ENCODE data around the gene FOXE3. TPM values are rescaled to one million over a fixed set of nuclear protein-coding genes. Genes with fewer than 3 reads are reported as not detected.

Gene FOXE3
- total and polyA plus RNA-seq, 9 of the 15 experiments (the other 6 are each of a cell fraction or from before 2014, with no cell fraction given) = not detected

- Histone ChIP-seq H2AFZ (ENCODE audit: low read depth, low read length) (no peak overlapping the region), H3K79me2 (ENCODE audit: control insufficient read depth, insufficient read depth, low read length) (no peaks in the 10 kb centered on the region), H3K27ac (ENCODE audit: extremely low read depth, low read depth, low read length) (no peak overlapping the region), H3K9me1 (ENCODE audit: control insufficient read depth, insufficient read depth, low read length) (no peaks in the 10 kb centered on the region), H4K20me1 (replicated peaks; ENCODE audit: control insufficient read depth, insufficient read depth, low read length) (peaks cover 6% of the 10 kb centered on the region), H3K4me1 (replicated peaks in 1 of 2; ENCODE audit: control insufficient read depth in 2 of 2, insufficient read depth in 2 of 2, low read length in 2 of 2) (no peaks in the 10 kb centered on the region; a peak in 1 of 5 replicates), H3K36me3 (ENCODE audit: control insufficient read depth, insufficient read depth, low read length) (no peaks in the 10 kb centered on the region), H3K9me3 (replicated peaks; ENCODE audit: control insufficient read depth, insufficient read depth, low read depth, low read length) (no peaks in the 10 kb centered on the region), H3K4me3 (no peak overlapping the region), H3K27me3 (ENCODE audit: control insufficient read depth in 2 of 2, insufficient read depth in 2 of 2, low read length in 2 of 2) (peaks cover 23 to 31% of the 10 kb centered on the region in 2 experiments), H3K9ac (ENCODE audit: insufficient read depth in 1 of 2, low read depth in 2 of 2, low read length in 2 of 2) (no peak overlapping the region), H3K4me2 (ENCODE audit: insufficient read depth, low read length) (no peak overlapping the region)
- 4% methylated on average over 5 of the region's 5 CpGs for WGBS (ENCODE audit: insufficient coverage, low coverage, missing lambda C conversion rate)
- no peak for FAIRE-seq
- intact Hi-C loops (cut with micrococcal nuclease) (no loop called here), in situ Hi-C loops (cut with MboI) (no loop called here)
- no peak for DNase-seq (ENCODE audit: extremely low read depth in 1 of 4, low spot score in 3 of 4)
- no peak for TF ChIP-seq SRSF7 (optimal IDR thresholded peaks at IDR 0.05; ENCODE audit: low read depth, low read length)
- TF ChIP-seq CREB5 (CRISPR knock-in tag; IDR thresholded peaks at IDR 0.05) = no peak
- no peak for TF ChIP-seq ZNF316 (IDR thresholded peaks at IDR 0.05)
- no peak for TF ChIP-seq MIER1 (IDR thresholded peaks at IDR 0.05; ENCODE audit: low read depth)
- TF ChIP-seq MITF (IDR thresholded peaks at IDR 0.05) = no peak
- no peak for TF ChIP-seq ETV1 (tag; conservative IDR thresholded peaks at IDR 0.05; ENCODE audit: low read depth)
- CTCF ChIA-PET (ENCODE audit: low intra/inter-chr PET ratio) = interaction anchor here (0.6 to 0.7 kb wide), 2 partner anchors 41 to 282 kb away, joined by 3 read pairs; no protein-coding TSS in a partner anchor
- POLR2A ChIA-PET = interaction anchor here (1.0 kb wide), 1 partner anchor 9 kb away, joined by 4 read pairs; no protein-coding TSS in a partner anchor
- ATAC-seq = no peak
- no TSS peak for BruUV-seq (replicated peaks)
Observed at GRCh38 chr1:47393141-47393540, 22.9 kb upstream of the FOXE3 start.

Measured in K562 (cell line).